CD1c-positive myeloid dendritic cell (primary cell): ENCODE measurements around the gene CCDC70.

ENCODE experiments used
- DNase-seq: peaks from one replicate; pipeline ENCODE4 v3.0.0-alpha.2; 2016; ENCODE audit errors: extremely low spot score

CCDC70 gene

GRCh38 chr13:51858433-51859247, 3.1 kb upstream of the CCDC70 start:
- no peak for DNase-seq

GRCh38 chr13:51862957-51863356, 1.2 kb downstream of the CCDC70 start:
- no peak for DNase-seq

- DNase-seq, result no peak
Observed at GRCh38 chr13:51865838-51866237, 4.1 kb downstream of the CCDC70 start.

- DNase-seq, result no peak
Observed at GRCh38 chr13:51867062-51867461, 5.3 kb downstream of the CCDC70 start.

- no peak for DNase-seq
Observed at GRCh38 chr13:51869916-51870315, 8.1 kb downstream of the CCDC70 start.

- DNase-seq, result no peak
Observed at GRCh38 chr13:51870616-51871015, 8.8 kb downstream of the CCDC70 start.

- no peak for DNase-seq
Observed at GRCh38 chr13:51873117-51873798, 11.5 kb downstream of the CCDC70 start.

- DNase-seq, result no peak
Observed at GRCh38 chr13:51873837-51874236, 12.1 kb downstream of the CCDC70 start.

GRCh38 chr13:51874651-51875050, 12.9 kb downstream of the CCDC70 start:
- DNase-seq, result no peak

GRCh38 chr13:51879133-51879532, 17.4 kb downstream of the CCDC70 start:
- no peak for DNase-seq

- DNase-seq, result no peak
Observed at GRCh38 chr13:51881296-51881695, 19.5 kb downstream of the CCDC70 start.

- DNase-seq, result no peak
Observed at GRCh38 chr13:51882570-51883225, 20.9 kb downstream of the CCDC70 start.

- DNase-seq, result no peak
Observed at GRCh38 chr13:51883226-51883600, 21.4 kb downstream of the CCDC70 start.

- DNase-seq, result no peak
Observed at GRCh38 chr13:51885651-51886050, 23.9 kb downstream of the CCDC70 start.

GRCh38 chr13:51887468-51887867, 25.7 kb downstream of the CCDC70 start:
- DNase-seq, result no peak

GRCh38 chr13:51892657-51893056, 30.9 kb downstream of the CCDC70 start:
- no peak for DNase-seq

GRCh38 chr13:51894239-51894638, 32.5 kb downstream of the CCDC70 start:
- DNase-seq, result no peak

- peak; percentile 41 for DNase-seq
Observed at GRCh38 chr13:51895906-51896888, 34.4 kb downstream of the CCDC70 start.

GRCh38 chr13:51900471-51900870, 38.7 kb downstream of the CCDC70 start:
- DNase-seq, result no peak

- no peak for DNase-seq
Observed at GRCh38 chr13:51902776-51903175, 41.0 kb downstream of the CCDC70 start.

GRCh38 chr13:51905787-51906186, 44.0 kb downstream of the CCDC70 start:
- DNase-seq, result no peak

- no peak for DNase-seq
Observed at GRCh38 chr13:51906581-51906980, 44.8 kb downstream of the CCDC70 start.
